8988T (cell line): ENCODE measurements around the gene CASZ1.
A peak's percentile ranks its signal among the peaks of the same experiment; 100 is the strongest.

Source experiments
- DNase-seq: peaks from one replicate; pipeline ENCODE4 v3.0.0; 2011

CASZ1 gene, protein sequence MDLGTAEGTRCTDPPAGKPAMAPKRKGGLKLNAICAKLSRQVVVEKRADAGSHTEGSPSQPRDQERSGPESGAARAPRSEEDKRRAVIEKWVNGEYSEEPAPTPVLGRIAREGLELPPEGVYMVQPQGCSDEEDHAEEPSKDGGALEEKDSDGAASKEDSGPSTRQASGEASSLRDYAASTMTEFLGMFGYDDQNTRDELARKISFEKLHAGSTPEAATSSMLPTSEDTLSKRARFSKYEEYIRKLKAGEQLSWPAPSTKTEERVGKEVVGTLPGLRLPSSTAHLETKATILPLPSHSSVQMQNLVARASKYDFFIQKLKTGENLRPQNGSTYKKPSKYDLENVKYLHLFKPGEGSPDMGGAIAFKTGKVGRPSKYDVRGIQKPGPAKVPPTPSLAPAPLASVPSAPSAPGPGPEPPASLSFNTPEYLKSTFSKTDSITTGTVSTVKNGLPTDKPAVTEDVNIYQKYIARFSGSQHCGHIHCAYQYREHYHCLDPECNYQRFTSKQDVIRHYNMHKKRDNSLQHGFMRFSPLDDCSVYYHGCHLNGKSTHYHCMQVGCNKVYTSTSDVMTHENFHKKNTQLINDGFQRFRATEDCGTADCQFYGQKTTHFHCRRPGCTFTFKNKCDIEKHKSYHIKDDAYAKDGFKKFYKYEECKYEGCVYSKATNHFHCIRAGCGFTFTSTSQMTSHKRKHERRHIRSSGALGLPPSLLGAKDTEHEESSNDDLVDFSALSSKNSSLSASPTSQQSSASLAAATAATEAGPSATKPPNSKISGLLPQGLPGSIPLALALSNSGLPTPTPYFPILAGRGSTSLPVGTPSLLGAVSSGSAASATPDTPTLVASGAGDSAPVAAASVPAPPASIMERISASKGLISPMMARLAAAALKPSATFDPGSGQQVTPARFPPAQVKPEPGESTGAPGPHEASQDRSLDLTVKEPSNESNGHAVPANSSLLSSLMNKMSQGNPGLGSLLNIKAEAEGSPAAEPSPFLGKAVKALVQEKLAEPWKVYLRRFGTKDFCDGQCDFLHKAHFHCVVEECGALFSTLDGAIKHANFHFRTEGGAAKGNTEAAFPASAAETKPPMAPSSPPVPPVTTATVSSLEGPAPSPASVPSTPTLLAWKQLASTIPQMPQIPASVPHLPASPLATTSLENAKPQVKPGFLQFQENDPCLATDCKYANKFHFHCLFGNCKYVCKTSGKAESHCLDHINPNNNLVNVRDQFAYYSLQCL (N-terminal part only)

DNA sequence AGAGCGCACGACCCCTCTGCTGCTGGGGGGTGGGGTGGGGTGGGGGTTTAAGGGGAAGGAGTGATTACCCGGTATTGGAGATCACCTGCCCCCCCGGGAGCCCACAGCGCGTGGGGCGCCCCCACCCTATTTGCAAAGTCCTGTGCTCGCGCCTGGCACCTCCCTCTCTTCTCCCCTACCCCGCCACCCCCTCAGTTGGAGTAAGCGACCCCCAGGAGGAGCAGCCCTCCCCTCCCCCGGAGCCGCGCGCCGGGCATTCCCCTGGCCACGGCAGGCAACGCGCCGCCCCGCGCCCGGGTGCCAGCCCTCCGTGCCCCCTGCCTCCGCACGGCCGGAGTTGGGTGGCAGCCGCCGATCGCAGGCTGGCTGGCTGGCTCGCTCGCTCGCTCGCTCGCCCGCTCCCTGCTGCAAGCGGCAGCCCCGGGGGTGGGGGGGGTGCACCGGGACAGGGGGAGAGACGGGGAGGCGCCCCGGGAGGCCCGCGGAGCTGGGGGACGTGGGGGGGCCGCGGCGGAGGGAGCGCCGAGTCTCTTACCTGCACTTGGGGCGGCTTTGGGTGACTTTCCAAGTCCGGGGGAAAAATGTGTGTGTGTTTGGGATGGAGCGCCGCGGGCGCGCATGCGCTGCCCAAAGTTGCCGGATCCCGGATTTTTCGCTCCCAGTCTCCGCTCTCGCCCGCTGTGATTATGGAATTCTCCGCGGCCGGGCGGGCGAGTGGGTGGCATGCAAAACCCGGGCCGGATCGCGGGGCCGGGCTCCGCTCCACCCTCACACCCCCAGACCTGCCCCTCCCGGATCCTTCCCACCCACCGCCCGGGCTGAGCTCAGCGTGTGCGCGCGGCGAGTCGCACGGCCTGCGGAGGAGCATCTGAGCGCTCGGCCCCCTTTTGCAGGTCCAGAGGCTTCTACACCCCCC is at the start of gene CASZ1:
TSS of gene CASZ1 (minus strand) at position 618 of the 916 bp plus-strand sequence. CDS start 102,757 bp downstream, outside the sequence.
- DNase-seq, result peak; percentile 96

GRCh38 chr1:10843697-10844096 is 47.3 kb upstream of the CASZ1 start:
- no peak for DNase-seq

- DNase-seq, result no peak
These were observed 44.7 kb upstream of the CASZ1 start for GRCh38 chr1:10841118-10841517.

DNA sequence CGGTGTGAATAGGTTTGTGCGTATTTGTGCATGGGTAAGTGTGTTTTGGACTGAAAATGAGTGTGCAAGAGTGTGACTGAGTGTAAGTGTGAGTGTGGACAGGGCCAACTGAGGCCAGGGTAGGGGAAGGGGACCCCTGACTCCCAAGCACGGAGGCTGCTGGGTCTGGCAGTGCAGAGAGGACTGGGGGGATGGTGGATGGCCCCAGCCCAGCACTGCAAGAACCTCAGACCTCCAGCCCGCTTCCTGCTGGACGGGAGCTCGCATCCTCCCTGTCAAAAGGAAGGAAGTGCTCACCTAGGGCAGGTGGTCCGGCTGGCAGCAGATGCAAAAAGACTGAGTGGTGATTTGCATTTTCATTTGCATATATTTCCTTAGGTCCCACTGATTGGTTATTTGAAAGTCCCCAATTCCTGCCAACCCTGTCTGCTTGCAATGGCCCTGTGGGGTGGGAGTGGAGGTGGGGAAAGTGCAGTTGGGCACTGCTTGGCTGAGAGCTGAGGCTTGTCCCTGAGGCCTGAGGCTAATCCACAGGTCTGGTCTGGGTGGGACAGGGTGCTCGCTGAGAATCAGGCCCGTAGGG is 42.8 kb upstream of the CASZ1 start:
- DNase-seq, result no peak

- DNase-seq, result no peak
These were observed 42.1 kb upstream of the CASZ1 start for GRCh38 chr1:10838541-10838940.

DNA sequence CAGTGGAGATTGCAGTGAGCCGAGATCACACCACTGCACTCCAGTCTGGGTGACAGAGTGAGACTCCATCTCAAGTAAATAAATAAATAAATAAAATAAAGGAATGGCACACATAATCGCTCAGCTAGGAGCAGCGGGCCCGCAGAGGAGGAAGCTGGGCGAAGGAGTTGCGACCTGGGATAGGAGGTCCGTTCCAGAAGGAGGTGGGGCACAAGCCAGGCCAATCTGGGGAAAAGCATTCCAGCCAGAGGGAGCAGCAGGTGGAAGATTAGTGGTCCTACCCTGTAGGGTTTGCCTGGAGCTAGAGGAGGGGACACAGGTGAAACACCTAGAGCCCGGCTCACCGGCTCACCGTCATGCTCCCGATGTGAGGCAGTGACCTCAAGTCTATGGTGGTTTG is 40.3 kb upstream of the CASZ1 start:
- no peak for DNase-seq

GRCh38 chr1:10835822-10836421 is 39.5 kb upstream of the CASZ1 start:
- no peak for DNase-seq

GRCh38 chr1:10835421-10835820 is 39.0 kb upstream of the CASZ1 start:
- DNase-seq, result no peak

- no peak for DNase-seq
These were observed 38.4 kb upstream of the CASZ1 start for GRCh38 chr1:10834770-10835412.

DNA sequence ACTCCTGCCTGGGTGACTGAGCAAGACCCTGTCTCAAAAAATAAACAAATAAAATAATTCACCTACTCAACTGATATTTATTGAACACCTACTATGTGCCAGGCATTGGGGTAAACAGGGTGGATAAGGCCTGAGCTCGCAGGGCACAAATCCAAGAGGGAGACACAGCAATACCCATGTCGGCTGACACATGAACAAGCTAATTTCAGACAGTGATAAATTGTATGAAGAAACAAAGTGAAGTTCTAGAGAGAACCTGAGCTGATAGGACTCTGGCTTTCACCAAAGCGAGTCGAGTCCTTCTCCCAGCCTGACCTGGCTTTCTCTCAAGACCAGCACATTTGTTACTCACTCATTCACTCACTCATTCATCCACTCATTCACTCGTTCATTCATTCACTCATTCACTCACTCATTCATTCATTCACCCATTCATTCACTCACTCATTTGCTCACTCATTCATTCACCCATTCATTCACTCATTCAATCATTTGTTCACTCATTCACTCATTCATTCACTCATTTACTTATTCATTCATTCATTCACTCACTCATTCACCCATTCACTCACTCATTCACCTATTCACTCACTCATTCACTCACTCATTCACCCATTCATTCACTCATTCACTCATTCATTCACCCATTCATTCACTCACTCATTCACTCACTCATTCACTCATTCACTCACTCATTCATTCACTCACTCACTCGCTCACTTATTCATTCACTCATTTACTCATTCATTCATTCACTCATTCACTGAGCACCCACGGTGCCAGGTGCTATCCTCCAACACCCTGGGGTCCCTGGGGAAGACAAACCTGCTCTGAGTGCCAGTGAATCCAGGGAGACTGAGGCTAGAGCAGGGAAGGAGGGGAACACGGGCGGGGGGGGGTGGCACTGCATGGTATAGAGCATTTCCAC is 37.4 kb upstream of the CASZ1 start:
- no peak for DNase-seq

DNA sequence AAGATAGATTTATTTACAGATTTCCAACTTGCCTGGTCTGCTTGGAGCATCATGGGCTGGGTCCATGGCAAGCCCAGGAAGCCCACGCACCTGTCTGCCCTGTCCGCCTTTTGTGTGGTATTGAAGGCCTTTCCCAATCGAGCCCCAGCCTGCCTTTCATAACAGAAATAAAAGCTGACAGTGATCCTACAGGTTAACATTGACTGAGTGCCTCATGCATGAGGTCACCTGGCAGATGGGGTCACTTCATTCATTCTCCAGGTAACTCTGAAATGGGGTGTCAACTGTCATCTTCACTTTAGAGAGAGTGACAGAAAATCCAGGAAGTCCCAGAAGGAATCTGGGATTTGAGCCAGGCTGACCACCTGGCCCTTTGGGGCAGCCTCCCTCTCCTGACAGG is 36.3 kb upstream of the CASZ1 start:
- no peak for DNase-seq

- DNase-seq, result no peak
These were observed 34.7 kb upstream of the CASZ1 start for GRCh38 chr1:10830961-10831668.

- DNase-seq, result no peak
These were observed 33.6 kb upstream of the CASZ1 start for GRCh38 chr1:10829965-10830515.

GRCh38 chr1:10829067-10829818 is 32.8 kb upstream of the CASZ1 start:
- no peak for DNase-seq

GRCh38 chr1:10827377-10828333 is 31.2 kb upstream of the CASZ1 start:
- no peak for DNase-seq

DNA sequence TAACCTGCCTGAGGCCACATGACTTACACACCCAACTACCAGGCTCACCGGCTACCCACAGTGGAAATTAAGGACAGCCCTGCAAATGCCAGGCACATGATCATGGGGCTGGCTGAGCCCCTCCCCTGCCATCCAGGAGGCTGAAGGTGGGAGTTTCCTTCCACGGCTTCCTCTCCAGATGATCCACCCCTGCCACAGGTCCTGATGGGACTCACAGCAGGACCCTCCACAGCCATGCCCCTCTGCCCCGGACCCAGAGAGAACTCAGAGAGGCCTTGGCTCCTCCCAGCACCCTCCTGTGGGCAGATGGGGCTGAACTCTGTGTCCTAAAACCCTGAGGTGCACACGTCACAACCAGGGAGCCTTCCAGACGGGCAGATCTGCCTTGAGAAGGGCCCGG is 29.1 kb upstream of the CASZ1 start:
- no peak for DNase-seq
